IMR-90 (cell line): ENCODE data around the gene MISP3. TPM values are rescaled to one million over a fixed set of nuclear protein-coding genes. Genes with fewer than 3 reads are reported as not detected.

Source experiments
- ATAC-seq: fragments of 200-7000 bp; cut with Tn5 transposase; 2 replicates; pipeline ENCODE4 v1.9.1; 2020; ENCODE audit warnings: low read depth, mild to moderate bottlenecking, moderate library complexity
- BruUV-seq: library from RNA; stranded (reverse); fragments of 400-500 nt; replicated peaks from 2 replicates; lab custom pipeline; 2021; lab: Mats Ljungman, UMichigan
- CTCF ChIA-PET: fragments of 300-600 bp; formaldehyde crosslinking; extraction: SDS; loops from one replicate; lab custom pipeline; 2021; ENCODE audit warnings: antibody characterized with exemption; lab: Yijun Ruan, JAX
- POLR2A ChIA-PET: fragments of 300-600 bp; sonication (Branson Sonifier 250); formaldehyde crosslinking; loops from one replicate; lab custom pipeline; 2022; ENCODE audit warnings: antibody characterized with exemption; ENCODE audit not compliant: unreplicated experiment; lab: Charles Lee
- DNase-seq: peaks from one replicate; pipeline ENCODE4 v3.0.0; 2013
- H2AFZ ChIP-seq: replicated peaks from 2 replicates; pipeline ENCODE3; 2013; ENCODE audit warnings: low read length, mild to moderate bottlenecking; ENCODE audit not compliant: poor library complexity
- H2AK5ac ChIP-seq: 2 replicates; pipeline ENCODE4 v1.6.1; 2013; ENCODE audit warnings: low read depth, low read length, inconsistent platforms
- H2AK9ac ChIP-seq: replicated peaks from 2 replicates; pipeline ENCODE3; 2013; ENCODE audit warnings: mild to moderate bottlenecking, low read depth, low read length, moderate library complexity; ENCODE audit not compliant: poor library complexity
- H2BK120ac ChIP-seq: 2 replicates; pipeline ENCODE4 v1.6.1; 2013; ENCODE audit warnings: low read depth, low read length, inconsistent platforms
- H2BK15ac ChIP-seq: 3 replicates; pipeline ENCODE4 v1.6.1; 2013; ENCODE audit warnings: low read depth, low read length, inconsistent platforms
- H2BK20ac ChIP-seq: 2 replicates; pipeline ENCODE4 v1.6.1; 2013; ENCODE audit warnings: low read depth, mild to moderate bottlenecking, inconsistent platforms, low read length, moderate library complexity
- H2BK5ac ChIP-seq: 2 replicates; pipeline ENCODE4 v1.6.1; 2013; ENCODE audit warnings: mild to moderate bottlenecking, low read depth, low read length, inconsistent platforms; ENCODE audit not compliant: poor library complexity, severe bottlenecking
- H3K14ac ChIP-seq: replicated peaks from 2 replicates; pipeline ENCODE4 v1.6.1; 2013; ENCODE audit warnings: low read depth, low read length, inconsistent platforms
- H3K18ac ChIP-seq: 2 replicates; pipeline ENCODE4 v1.6.1; 2013; ENCODE audit warnings: low read depth, low read length, control low read depth
- H3K23ac ChIP-seq: 2 replicates; pipeline ENCODE4 v1.6.1; 2013; ENCODE audit warnings: low read depth, low read length, inconsistent platforms
- H3K27ac ChIP-seq: 2 replicates; pipeline ENCODE4 v1.5.1; 2013; ENCODE audit warnings: mild to moderate bottlenecking, control low read depth, low read length; ENCODE audit not compliant: insufficient read depth
- H3K27me3 ChIP-seq: 2 replicates; pipeline ENCODE4 v1.6.1; 2013; ENCODE audit warnings: low read length; ENCODE audit not compliant: control insufficient read depth, insufficient read depth
- H3K36me3 ChIP-seq: 2 replicates; pipeline ENCODE4 v1.6.1; 2013; ENCODE audit warnings: low read length, mixed read lengths; ENCODE audit not compliant: control insufficient read depth, insufficient read depth
- H3K4ac ChIP-seq: 2 replicates; pipeline ENCODE4 v1.6.1; 2013; ENCODE audit warnings: low read depth, low read length, inconsistent platforms
- H3K4me1 ChIP-seq: 2 replicates; pipeline ENCODE4 v1.6.1; 2013; ENCODE audit warnings: low read length, mixed read lengths; ENCODE audit not compliant: control insufficient read depth, insufficient read depth
- H3K4me2 ChIP-seq: 2 replicates; pipeline ENCODE4 v1.6.1; 2013; ENCODE audit warnings: low read depth, mild to moderate bottlenecking, control low read depth, low read length, moderate library complexity
- H3K4me3 ChIP-seq: 2 replicates; pipeline ENCODE4 v1.5.1; 2013; ENCODE audit warnings: low read depth, mild to moderate bottlenecking, control low read depth, low read length, moderate library complexity; ENCODE audit not compliant: insufficient read depth
- H3K56ac ChIP-seq: 2 replicates; pipeline ENCODE4 v1.6.1; 2013; ENCODE audit warnings: low read length, inconsistent platforms; ENCODE audit not compliant: insufficient read depth; ENCODE audit errors: extremely low read depth
- H3K79me1 ChIP-seq, 2 experiments: 2 replicates each; pipeline ENCODE4 v1.6.1; 2013; ENCODE audit warnings: low read length in 2 of 2, inconsistent platforms in 1 of 2, low read depth in 1 of 2
- H3K9ac ChIP-seq: 2 replicates; pipeline ENCODE4 v1.6.1; 2013; ENCODE audit warnings: low read depth, low read length, control low read depth
- H3K9me1 ChIP-seq: 2 replicates; pipeline ENCODE4 v1.6.1; 2013; ENCODE audit warnings: low read length, inconsistent platforms; ENCODE audit not compliant: insufficient read depth
- H3K9me3 ChIP-seq: 2 replicates; pipeline ENCODE4 v1.6.1; 2013; ENCODE audit warnings: low read length; ENCODE audit not compliant: control insufficient read depth, insufficient read depth
- H4K20me1 ChIP-seq: 2 replicates; pipeline ENCODE4 v1.6.1; 2013; ENCODE audit warnings: low read length, inconsistent platforms; ENCODE audit not compliant: insufficient read depth
- H4K5ac ChIP-seq: 2 replicates; pipeline ENCODE4 v1.6.1; 2013; ENCODE audit warnings: mild to moderate bottlenecking, low read depth, low read length, control low read depth
- H4K8ac ChIP-seq, 2 experiments: 2 replicates each; pipeline ENCODE4 v1.6.1; 2013; ENCODE audit warnings: low read depth in 2 of 2, low read length in 2 of 2, control low read depth in 1 of 2, inconsistent platforms in 1 of 2
- H4K91ac ChIP-seq: 2 replicates; pipeline ENCODE4 v1.6.1; 2013; ENCODE audit warnings: low read depth, low read length, inconsistent platforms; ENCODE audit not compliant: insufficient read depth
- BHLHE40 ChIP-seq: fragments of 150-350 bp; IDR thresholded peaks from 2 replicates; pipeline ENCODE4 v1.6.1; 2016; ENCODE audit warnings: mild to moderate bottlenecking, low read depth, low read length
- CEBPB ChIP-seq: IDR thresholded peaks from 2 replicates; pipeline ENCODE4 v1.6.1; 2012; ENCODE audit warnings: low read depth, low read length, improper control_type of control experiment
- FOS ChIP-seq: fragments of 150-350 bp; IDR thresholded peaks from 2 replicates; pipeline ENCODE4 v1.6.1; 2016; ENCODE audit warnings: low read depth, low read length
- MAFK ChIP-seq: IDR thresholded peaks from 2 replicates; pipeline ENCODE4 v1.6.1; 2012; ENCODE audit warnings: low read depth, low read length, improper control_type of control experiment
- MXI1 ChIP-seq: IDR thresholded peaks from 2 replicates; pipeline ENCODE4 v1.6.1; 2012; ENCODE audit warnings: low read depth, mild to moderate bottlenecking, low read length, moderate library complexity, borderline replicate concordance
- POLR2A ChIP-seq: IDR thresholded peaks from 2 replicates; pipeline ENCODE4 v1.6.1; 2012; ENCODE audit warnings: mild to moderate bottlenecking, low read depth, low read length
- RCOR1 ChIP-seq: IDR thresholded peaks from 2 replicates; pipeline ENCODE4 v1.6.1; 2012; ENCODE audit warnings: mild to moderate bottlenecking, low read length, improper control_type of control experiment; ENCODE audit not compliant: insufficient replicate concordance
- RFX5 ChIP-seq: IDR thresholded peaks from 2 replicates; pipeline ENCODE4 v1.8.0; 2012; ENCODE audit warnings: low read depth, mild to moderate bottlenecking, low read length, moderate library complexity
- WGBS, 2 experiments: methylation state at CpG; one replicate each; pipeline versions ENCODE4 v1.1.5 to v1.1.7; 2013; ENCODE audit warnings: missing lambda C conversion rate in 2 of 2; ENCODE audit not compliant: insufficient read length in 1 of 2; ENCODE audit errors: extremely low coverage in 2 of 2; 5-methylcytosine and 5-hydroxymethylcytosine counted together
- dilution Hi-C: fragments of 300-500 bp; cut with HindIII; formaldehyde crosslinking; loops from one replicate; pipeline ENCODE4 v1.14.3; 2018; ENCODE audit warnings: low sequenced_read_pairs; ENCODE audit not compliant: unreplicated experiment
- in situ Hi-C: fragments of 300-500 bp; cut with MboI; formaldehyde crosslinking; loops from 3 replicates; pipeline ENCODE4 v1.14.3; 2019; ENCODE audit warnings: low sequenced_read_pairs, inconsistent platforms, mixed read lengths
- intact Hi-C: fragments of 100-400 bp; cut with micrococcal nuclease; formaldehyde crosslinking; loops from 2 replicates; pipeline ENCODE4 v1.10.0; 2022
- polyA plus RNA-seq, 3 experiments: library from polyadenylated mRNA; depleted of rRNA; stranded (reverse); fragments of >200 nt; gene quantifications; 2 replicates each; pipeline ENCODE4 v1.2.3, GENCODE V29; 2012; ENCODE audit warnings: low replicate concordance in 1 of 3
- total RNA-seq: library from RNA; depleted of rRNA; stranded (reverse); fragments of >200 nt; gene quantifications from 2 replicates; pipeline ENCODE4 v1.2.3, GENCODE V29; 2012
- TF ChIP-seq, protein P1 (sequence below): fragments of 150-350 bp; IDR thresholded peaks from 2 replicates; pipeline ENCODE4 v1.6.1; 2016; ENCODE audit warnings: low read depth, mild to moderate bottlenecking, low read length, moderate library complexity, borderline replicate concordance
- TF ChIP-seq, protein P2 (sequence below): fragments of 150-350 bp; IDR thresholded peaks from 2 replicates; pipeline ENCODE4 v1.6.1; 2017; ENCODE audit warnings: mild to moderate bottlenecking, antibody characterized with exemption, low read length, low read depth

Gene MISP3
- total and polyA plus RNA-seq, 2 of the 4 experiments (the other 2 are of a cell fraction) = under 0.01 to 0.68 TPM

DNA sequence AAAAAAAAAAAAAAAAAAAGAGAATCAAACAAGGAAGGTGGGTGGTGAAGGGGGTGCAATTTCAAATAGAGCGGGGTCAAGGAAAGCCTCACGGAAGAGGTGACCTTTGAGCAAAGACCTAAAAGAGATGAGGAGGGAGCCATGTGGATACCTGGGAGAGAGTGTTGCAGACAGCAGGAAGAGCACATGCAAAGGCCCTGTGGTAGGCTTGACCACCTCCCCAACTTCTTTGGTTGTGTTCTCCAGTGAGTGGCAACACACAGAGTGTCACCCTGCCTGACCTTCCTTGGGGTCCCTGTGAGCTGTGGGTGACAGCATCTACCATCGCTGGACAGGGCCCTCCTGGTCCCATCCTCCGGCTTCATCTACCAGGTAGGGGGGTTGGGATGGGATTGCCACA is 22.1 kb upstream of the MISP3 start:
- no peak overlapping the region for H3K56ac ChIP-seq
- no peak overlapping the region for H2AK5ac ChIP-seq
- no TSS peak for BruUV-seq
- no peak overlapping the region for H3K23ac ChIP-seq
- ATAC-seq (no peak), DNase-seq (no peak)
- dilution Hi-C loops = no loop called here
- CTCF ChIA-PET = no interaction called here
- H3K18ac ChIP-seq = no peak overlapping the region
- no peak overlapping the region for H2BK120ac ChIP-seq
- peaks cover 9% of the 10 kb centered on the region; the same call in 1 of the 2 replicates for H3K27me3 ChIP-seq
- POLR2A ChIA-PET = no interaction called here
- no peak overlapping the region for H3K27ac ChIP-seq
- peaks cover 2% of the 10 kb centered on the region; the same call in 1 of the 2 replicates for H3K9me3 ChIP-seq
- no peaks in the 10 kb centered on the region for H3K36me3 ChIP-seq
- H3K79me1 ChIP-seq = no peaks in the 10 kb centered on the region
- no peak overlapping the region for H2BK15ac ChIP-seq
- in situ Hi-C loops = no loop called here
- H3K14ac ChIP-seq = no peak overlapping the region
- intact Hi-C loops = no loop called here
- H4K91ac ChIP-seq = no peak overlapping the region
- H3K4me3 ChIP-seq = no peak overlapping the region
- H3K4ac ChIP-seq = no peak overlapping the region
- H3K9me1 ChIP-seq = no peaks in the 10 kb centered on the region
- H4K5ac ChIP-seq = no peak overlapping the region
- no peak overlapping the region for H2BK5ac ChIP-seq
- H4K20me1 ChIP-seq = no peaks in the 10 kb centered on the region
- H4K8ac ChIP-seq = no peak overlapping the region
- no peak for TF ChIP-seq CEBPB
- no peak for TF ChIP-seq RFX5
- no peak for TF ChIP-seq BHLHE40
- no peak for TF ChIP-seq POLR2A
- no peak for TF ChIP-seq RCOR1
- TF ChIP-seq FOS = no peak
- TF ChIP-seq, protein P1, sequence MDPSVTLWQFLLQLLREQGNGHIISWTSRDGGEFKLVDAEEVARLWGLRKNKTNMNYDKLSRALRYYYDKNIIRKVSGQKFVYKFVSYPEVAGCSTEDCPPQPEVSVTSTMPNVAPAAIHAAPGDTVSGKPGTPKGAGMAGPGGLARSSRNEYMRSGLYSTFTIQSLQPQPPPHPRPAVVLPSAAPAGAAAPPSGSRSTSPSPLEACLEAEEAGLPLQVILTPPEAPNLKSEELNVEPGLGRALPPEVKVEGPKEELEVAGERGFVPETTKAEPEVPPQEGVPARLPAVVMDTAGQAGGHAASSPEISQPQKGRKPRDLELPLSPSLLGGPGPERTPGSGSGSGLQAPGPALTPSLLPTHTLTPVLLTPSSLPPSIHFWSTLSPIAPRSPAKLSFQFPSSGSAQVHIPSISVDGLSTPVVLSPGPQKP = no peak
- TF ChIP-seq MAFK = no peak
- TF ChIP-seq MXI1 = no peak
- TF ChIP-seq, protein P2, sequence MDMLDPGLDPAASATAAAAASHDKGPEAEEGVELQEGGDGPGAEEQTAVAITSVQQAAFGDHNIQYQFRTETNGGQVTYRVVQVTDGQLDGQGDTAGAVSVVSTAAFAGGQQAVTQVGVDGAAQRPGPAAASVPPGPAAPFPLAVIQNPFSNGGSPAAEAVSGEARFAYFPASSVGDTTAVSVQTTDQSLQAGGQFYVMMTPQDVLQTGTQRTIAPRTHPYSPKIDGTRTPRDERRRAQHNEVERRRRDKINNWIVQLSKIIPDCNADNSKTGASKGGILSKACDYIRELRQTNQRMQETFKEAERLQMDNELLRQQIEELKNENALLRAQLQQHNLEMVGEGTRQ = no peak
- no peak overlapping the region for H2AFZ ChIP-seq
- H3K4me2 ChIP-seq = no peak overlapping the region
- H3K9ac ChIP-seq = no peak overlapping the region
- 90% methylated on average over 2 of the region's 4 CpGs; no CpG with 5 or more reads in 1 of the 2 experiments for WGBS, 2 experiments
- H2BK20ac ChIP-seq = no peak overlapping the region
- no peak overlapping the region for H2AK9ac ChIP-seq
- H3K4me1 ChIP-seq = no peaks in the 10 kb centered on the region
